SH-SY5Y (cell line): ENCODE data around the gene UBP1.

Experiments used
- GATA2 ChIP-seq: IDR thresholded peaks from 2 replicates; pipeline ENCODE4 v1.6.1; 2011; ENCODE audit warnings: mild to moderate bottlenecking, low read depth, low read length
- GATA3 ChIP-seq: IDR thresholded peaks from 2 replicates; pipeline ENCODE4 v1.6.1; 2011; ENCODE audit warnings: low read depth, mild to moderate bottlenecking, low read length, moderate library complexity

DNA sequence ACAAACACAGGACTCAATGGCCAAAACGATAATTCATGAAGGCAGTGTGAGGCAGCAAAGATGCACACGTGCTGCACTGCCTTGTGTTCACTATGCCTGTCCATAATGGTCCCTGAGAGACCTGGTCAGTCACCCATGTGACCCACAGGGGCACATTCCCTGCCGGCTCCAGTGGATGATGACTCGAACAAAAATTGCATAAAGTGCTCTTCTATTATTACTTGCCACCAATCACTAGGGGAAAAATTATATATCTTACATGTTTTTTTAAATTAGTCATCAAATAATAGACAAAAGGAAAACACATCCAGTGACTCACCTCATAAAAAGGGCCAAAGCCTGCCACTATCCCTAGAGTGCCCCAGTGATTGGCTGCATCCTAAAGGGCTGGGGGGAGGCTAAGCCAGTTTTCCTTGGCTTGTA, 47.5 kb downstream of the UBP1 start:
- TF ChIP-seq GATA3 (no peak), GATA2 (no peak)
